NCI-H2081 (cell line): ENCODE results near the gene HOXA2.

Experiments used
- DNase-seq, 2 experiments: peaks; one replicate each; lab custom pipeline; 2025; lab: John Stamatoyannopoulos, UW

The HOXA2 gene

DNA sequence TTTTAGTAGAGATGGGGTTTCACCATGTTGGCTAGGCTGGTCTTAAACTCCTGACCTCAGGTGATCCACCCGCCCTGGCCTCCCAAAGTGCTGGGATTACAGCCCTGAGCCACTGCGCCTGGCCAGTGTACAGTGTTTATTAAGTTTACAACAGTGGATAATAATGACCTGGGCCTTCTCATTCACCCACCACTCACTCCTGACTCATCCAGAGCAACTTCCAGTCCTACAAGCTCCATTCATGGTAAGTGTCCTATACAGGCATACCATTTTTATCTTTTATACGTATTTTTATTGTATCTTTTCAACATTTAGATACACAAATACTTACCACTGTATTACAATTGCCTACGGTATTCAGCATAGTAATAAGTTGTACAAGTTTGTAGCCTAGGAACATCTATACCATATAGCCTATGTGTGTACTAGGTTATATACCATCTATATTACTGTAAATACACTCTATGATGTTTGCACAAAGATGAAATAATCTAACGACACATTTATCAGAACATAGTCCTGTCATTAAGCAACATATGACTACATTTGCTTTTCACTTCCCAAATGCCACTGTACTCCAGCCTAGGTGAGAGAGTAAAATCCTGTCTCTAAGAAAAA lies 23.8 kb downstream of the HOXA2 start:
- no peak for DNase-seq

DNA sequence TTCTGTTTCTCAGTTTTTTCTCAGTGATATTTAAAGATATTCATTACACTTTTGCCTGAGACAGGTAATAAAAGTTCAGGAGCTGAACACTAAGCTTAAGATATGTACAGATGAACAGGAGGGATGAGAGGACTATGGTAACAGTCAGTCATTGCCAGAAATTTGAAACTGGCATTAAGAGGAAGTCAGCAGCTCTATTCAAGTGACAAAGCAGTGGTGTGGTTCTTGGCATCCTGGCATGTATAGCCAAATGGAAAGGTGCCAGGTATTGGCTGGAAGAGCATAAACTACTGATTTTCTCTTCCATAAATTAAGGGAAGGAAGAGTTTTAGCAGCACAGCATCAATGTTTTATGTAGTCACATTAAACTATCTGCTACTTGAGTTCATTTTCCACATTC lies 29.4 kb downstream of the HOXA2 start:
- peak; percentile 60 to 87 for DNase-seq

DNA sequence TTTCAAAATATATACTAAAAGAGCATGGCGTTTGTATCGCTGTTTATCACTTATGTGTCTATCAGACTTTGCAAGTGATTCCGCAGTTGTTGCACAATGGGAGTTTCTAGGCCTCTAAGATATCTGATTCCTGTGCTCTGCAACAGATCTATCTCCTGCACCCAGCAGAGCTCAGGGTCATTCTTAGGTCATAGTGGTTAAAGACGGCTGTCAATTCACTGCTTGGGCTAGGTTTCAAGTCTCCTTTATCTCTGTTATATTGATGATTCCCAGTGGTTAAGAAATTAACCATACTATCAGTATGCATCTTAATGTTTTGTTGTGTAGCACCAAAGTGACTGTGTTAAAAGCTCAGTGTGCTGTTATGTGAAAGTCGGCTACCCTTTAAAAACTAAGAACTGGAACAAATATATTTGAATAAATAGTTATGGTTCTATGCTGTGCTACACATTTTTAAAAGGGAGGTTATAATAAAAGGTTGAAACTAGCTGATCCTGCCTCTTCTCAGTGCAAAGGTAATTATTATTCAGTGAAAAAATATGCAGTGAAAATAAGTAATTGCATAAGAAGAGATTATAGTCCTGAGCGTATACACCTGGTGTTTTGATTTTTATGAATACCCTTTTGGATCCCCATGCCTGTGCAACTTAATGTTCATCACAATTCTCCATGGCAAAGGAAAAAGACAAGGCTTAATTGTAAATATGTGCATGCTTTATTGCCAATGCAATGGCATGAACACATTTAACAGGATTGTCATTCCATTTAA lies 30.7 kb downstream of the HOXA2 start:
- DNase-seq: peak; percentile 8 to 46

DNA sequence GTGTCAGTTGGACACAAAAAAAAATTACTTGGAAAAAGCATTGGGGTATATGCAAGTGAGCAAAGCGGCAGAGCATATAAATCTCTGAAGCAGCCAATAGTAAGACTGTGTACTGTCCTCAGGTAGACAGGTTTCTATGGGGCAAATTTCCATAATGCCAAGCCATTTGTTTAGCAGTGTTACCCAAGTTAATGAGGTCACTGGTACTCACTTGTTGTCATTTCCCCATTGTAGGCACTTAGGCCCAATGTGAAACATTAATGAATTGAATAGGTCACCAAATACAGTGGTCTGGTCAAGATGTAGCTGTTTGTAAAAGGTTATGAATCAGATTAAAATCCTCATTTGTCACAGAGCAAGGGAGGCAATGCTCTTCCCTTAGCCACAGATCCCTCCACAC lies 34.2 kb downstream of the HOXA2 start:
- DNase-seq: no peak

DNA sequence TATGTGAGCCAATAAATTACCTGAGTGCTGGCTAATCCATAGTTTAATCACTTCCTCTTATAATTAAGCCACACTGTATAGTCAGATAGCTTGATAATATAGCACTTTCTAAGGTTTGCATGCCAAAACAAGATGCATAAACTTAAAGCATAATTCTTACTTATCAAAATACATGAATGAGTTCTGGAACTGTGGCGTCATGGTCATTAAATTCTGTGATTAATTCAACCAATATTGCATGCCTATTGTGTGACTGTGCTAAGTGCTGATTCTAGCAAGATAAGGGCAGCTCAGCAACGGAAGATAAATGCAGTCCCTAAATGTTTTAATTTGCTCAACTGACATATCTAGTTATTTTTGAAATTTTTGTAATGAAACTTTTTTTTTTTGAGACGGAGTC lies 36.3 kb downstream of the HOXA2 start:
- DNase-seq: no peak

DNA sequence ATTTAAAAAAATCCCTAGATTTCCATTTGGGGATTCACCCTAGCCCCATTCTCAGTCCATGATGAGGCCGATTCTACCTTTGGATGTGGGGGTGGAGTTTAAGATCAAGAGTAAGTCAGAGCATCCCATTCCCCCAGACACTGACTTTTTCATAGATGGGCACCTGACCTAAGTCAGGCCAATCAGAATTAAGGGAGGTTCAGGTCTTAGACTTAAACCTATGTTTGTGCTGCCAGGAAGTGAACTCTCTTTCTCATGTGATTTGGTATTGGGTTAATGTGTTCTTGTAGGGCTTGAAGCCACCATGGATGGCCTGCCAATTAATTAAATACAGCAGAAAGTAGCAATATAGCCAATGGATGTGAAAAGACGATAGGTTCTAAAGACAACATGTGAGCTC lies 36.8 kb downstream of the HOXA2 start:
- DNase-seq: no peak

DNA sequence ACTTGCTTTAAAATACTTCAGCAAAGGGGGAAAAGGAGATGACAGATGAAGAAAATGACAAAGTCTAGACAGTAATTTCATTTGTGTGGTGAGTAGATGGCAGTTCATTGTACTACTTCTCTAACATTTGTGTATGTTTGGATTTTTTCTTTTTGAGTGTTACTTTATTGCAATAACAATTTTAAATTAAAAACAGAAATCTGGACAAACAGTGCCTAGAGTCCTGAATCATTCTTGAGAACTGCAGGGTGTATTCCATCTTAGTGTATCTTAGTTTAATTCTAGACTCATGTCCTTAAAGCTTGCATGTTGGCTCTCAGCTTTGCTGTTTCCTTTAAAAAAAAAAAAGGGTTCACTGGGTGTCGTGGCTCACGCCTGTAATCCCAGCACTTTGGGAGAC lies 37.8 kb downstream of the HOXA2 start:
- no peak for DNase-seq

DNA sequence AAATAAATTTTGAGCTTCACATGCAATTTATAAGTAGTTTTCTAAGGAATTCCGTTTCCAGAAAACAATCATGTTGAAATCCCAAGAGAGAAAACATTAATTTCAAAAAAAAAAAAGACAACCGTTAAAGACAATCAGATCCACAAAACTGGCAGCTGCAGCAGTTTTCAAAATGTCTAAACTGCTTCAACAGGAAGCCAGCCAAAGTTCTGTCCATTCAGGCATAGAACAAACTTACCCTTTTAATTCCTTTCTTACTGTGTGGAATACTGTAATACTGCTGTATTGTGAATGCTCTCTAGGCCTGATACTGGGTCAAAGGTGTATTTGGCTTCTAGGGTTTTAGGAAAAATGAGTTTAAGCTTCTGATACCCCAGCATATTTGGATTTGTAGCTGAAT lies 38.3 kb downstream of the HOXA2 start:
- DNase-seq: peak in 1 of 2 experiments; percentile 17

DNA sequence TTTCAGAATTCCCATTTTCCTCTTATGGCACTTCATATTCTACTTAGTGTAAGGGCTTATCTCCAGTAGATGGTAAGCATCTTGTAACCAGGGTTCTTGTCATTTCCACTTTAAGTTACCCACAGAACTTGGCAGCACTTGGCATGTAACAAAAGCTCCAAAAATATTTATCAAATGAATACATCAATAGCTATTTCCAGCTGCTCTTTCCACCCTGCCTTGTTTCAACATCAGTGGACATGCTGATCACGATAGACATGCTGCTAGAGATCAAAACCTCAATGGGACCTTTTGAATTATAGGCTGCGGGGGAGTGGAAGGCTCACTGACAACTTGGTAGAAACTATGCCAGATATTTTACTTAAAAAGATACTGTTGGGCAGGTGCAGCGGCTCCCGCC lies 39.5 kb downstream of the HOXA2 start:
- no peak for DNase-seq

DNA sequence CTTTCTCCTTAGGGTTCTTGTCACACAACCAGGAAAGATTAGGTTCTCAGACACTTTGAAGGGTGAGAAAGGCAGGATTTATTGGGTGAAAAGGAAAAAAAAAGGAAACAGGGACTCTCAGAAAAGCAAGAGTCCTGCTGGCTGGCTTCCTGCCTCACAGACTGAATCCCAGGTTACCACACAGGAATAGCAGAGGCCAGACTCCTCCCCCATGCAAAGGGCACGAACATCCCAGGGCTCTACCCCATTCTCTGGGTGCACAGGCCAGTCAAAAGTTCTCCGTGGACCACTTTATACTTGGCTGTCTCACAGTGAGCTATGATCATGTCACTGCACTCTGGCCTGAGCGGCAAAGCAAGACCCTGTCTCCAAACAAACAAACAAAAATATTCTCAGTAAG lies 49.3 kb downstream of the HOXA2 start:
- DNase-seq: no peak

DNA sequence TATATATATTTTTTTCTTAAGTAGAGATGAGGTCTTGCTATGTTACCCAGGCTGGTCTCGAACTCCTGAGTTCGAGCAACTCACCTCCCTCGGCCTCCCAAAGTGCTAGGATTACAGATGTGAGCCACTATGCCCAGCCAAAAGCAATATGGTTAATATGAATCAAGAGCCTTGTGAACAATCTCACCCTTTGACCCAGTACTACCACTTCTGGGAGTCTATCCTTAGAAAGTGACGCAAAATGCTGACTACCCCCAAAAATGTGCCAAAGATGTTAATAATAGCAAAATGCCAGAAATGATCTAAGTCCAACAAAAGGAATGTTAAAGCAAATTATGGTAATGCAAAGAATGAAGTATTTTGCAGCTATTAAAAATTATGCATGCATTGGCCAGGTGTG lies 51.0 kb downstream of the HOXA2 start:
- no peak for DNase-seq
